Measurements from ENCODE around the gene UQCR11.

The UQCR11 gene

DNA sequence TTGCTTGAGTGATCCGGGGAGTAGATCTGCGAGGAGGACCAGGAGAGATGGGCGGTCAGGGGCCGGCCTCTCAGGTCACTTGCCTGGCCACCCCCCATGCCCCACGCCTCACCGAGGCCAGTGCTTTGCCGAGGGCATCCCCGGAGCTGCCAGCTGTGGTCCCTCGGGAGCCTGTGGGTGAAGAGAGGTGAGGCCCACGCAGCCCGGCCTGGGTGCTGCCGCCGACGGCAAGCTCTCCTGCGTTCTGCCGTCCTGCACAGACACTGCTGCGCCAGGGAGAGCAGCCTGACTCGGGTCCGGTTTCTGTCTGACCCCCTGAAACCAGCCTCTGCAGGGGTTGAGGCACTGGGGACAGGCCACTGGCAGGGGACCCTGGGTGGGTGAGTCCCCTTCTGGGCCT lies 15.8 kb upstream of the UQCR11 start:
- no peaks in the 10 kb centered on the region for H3K9me3 ChIP-seq (ENCODE audit: control insufficient read depth, low read length)
- no peak overlapping the region for H3K4me3 ChIP-seq (ENCODE audit: low read length)
- H3K36me3 ChIP-seq (ENCODE audit: control insufficient read depth, insufficient read depth, low read length, severe bottlenecking), result peaks cover 19% of the 10 kb centered on the region
- H3K9ac ChIP-seq (ENCODE audit: low read length), result no peak overlapping the region
- H3K27me3 ChIP-seq (replicated peaks; ENCODE audit: control insufficient read depth, insufficient read depth, low read length), result no peaks in the 10 kb centered on the region
- H3K4me1 ChIP-seq (ENCODE audit: control insufficient read depth, insufficient read depth, low read length), result no peaks in the 10 kb centered on the region
- DNase-seq (ENCODE audit: low read depth), result no peak

DNA sequence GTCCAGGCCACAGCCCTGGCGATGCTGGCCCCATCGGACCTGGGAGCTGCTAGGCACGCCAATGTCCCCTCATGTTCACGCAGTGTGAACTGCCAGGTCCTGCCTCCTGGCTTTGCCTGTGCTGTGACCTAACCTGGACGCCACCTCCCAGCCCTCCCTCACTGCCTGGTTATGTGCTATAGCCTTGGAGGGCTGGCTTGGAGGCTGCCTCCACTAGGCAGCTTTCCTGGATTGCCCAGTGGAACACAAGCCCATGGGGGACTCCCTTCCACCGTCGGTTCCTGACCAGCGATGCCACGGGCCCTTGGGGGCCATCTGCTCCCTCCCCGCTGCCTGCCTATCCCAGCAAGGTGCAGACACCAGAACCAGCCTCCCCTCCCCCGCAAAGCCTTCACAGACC lies 15.2 kb upstream of the UQCR11 start:
- H3K9ac ChIP-seq (ENCODE audit: low read length), result no peak overlapping the region
- no peak overlapping the region for H3K4me3 ChIP-seq (ENCODE audit: low read length)
- no peak for DNase-seq (ENCODE audit: low read depth)
- H3K9me3 ChIP-seq (ENCODE audit: control insufficient read depth, low read length), result no peaks in the 10 kb centered on the region
- H3K4me1 ChIP-seq (ENCODE audit: control insufficient read depth, insufficient read depth, low read length), result no peaks in the 10 kb centered on the region
- H3K36me3 ChIP-seq (ENCODE audit: control insufficient read depth, insufficient read depth, low read length, severe bottlenecking), result peaks cover 19% of the 10 kb centered on the region
- H3K27me3 ChIP-seq (replicated peaks; ENCODE audit: control insufficient read depth, insufficient read depth, low read length), result no peaks in the 10 kb centered on the region

DNA sequence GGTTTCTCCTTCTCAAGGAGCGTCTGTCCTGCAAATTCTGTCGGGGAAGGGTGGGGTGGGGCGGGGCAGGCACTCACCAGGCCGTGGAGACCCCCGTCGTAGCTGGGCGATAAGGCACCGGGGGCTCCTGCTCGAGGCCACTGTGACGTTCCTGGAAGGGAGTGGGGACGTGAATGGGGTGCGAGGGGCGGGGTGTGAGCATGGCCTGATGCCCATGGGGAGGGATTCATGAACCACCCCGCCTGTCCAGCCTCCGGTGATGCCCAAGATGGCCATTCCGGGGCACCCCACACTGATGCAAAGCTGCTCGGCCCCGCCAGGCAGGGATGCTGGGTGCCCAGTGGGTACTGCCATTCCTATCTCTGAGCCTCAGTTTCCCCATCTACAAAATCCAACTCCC lies 14.4 kb upstream of the UQCR11 start:
- Histone ChIP-seq H3K36me3 (ENCODE audit: control insufficient read depth, insufficient read depth, low read length, severe bottlenecking) (peaks cover 24% of the 10 kb centered on the region), H3K4me1 (ENCODE audit: control insufficient read depth, insufficient read depth, low read length) (no peaks in the 10 kb centered on the region), H3K9ac (ENCODE audit: low read length) (no peak overlapping the region), H3K27me3 (replicated peaks; ENCODE audit: control insufficient read depth, insufficient read depth, low read length) (no peaks in the 10 kb centered on the region), H3K4me3 (ENCODE audit: low read length) (no peak overlapping the region), H3K9me3 (ENCODE audit: control insufficient read depth, low read length) (no peaks in the 10 kb centered on the region)
- no peak for DNase-seq (ENCODE audit: low read depth)

DNA sequence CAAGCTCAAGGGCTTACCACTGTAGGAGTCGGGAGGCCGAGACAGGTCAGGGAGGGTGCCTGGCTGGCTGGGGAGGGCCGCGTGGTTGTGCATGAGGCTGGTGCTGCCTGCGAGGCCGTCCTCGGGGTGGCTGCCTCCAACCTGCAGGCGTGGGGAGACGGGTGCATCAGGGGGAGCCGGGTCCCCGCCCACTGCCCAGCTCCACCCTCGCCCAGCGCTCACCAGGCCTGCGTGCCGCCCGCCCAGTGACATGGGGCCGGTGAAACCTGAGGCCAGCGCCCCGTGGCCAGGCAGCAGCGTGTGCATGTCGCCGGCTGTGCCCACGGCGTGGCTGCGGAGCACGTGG lies 13.8 kb upstream of the UQCR11 start:
- H3K4me1 ChIP-seq (ENCODE audit: control insufficient read depth, insufficient read depth, low read length), result no peaks in the 10 kb centered on the region
- peaks cover 25% of the 10 kb centered on the region for H3K36me3 ChIP-seq (ENCODE audit: control insufficient read depth, insufficient read depth, low read length, severe bottlenecking)
- no peaks in the 10 kb centered on the region for H3K9me3 ChIP-seq (ENCODE audit: control insufficient read depth, low read length)
- no peaks in the 10 kb centered on the region for H3K27me3 ChIP-seq (replicated peaks; ENCODE audit: control insufficient read depth, insufficient read depth, low read length)
- no peak overlapping the region for H3K4me3 ChIP-seq (ENCODE audit: low read length)
- no peak overlapping the region for H3K9ac ChIP-seq (ENCODE audit: low read length)
- DNase-seq (ENCODE audit: low read depth), result no peak

DNA sequence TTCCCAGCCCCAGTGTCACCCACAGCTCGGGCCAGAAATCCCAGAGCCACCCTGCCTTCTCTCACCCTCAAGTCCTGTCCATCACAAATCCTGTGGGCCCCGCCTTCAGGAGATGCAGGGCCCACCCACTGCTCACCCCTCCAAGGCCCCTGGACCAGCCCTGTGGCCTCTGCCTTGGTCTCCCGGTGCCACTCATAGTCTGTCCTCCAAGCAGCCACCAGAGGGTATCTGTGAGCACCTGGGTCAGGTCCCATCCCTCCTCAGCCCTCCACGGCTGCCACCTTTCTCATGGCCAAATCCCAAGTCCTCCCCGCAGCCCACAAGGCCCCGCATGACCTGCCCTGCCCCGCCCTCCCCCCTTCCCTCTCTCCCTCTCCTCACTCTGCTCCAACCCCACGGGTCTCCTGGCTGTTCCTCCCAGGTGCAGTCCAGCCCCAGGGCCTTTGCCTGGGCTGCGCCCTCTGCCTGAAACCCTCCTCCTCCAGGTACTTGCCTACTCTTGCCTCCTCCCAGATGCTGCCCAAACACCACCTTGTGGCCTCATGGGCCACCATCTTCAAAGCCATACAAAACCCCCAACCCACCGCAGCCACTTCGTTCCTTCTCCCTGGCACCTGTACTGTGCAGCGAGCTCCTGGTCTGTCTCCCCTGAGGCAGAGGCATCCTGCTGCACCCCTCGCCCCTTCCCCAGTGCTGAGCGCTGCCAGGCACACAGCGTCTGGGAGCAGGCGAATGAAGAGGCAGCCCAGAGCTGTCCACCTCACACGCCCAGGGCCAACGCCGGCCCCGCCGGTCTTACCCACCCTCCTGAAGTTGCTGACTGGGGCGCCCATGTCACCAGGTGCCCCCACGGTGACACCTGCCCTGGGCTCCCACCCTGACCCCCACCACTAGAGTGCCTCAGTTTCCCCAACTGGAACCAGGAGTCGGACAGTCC lies 13.2 kb upstream of the UQCR11 start:
- Histone ChIP-seq H3K4me3 (ENCODE audit: low read length) (no peak overlapping the region), H3K9me3 (ENCODE audit: control insufficient read depth, low read length) (no peaks in the 10 kb centered on the region), H3K36me3 (ENCODE audit: control insufficient read depth, insufficient read depth, low read length, severe bottlenecking) (peaks cover 25% of the 10 kb centered on the region), H3K4me1 (ENCODE audit: control insufficient read depth, insufficient read depth, low read length) (no peaks in the 10 kb centered on the region), H3K27me3 (replicated peaks; ENCODE audit: control insufficient read depth, insufficient read depth, low read length) (no peaks in the 10 kb centered on the region), H3K9ac (ENCODE audit: low read length) (no peak overlapping the region)
- DNase-seq (ENCODE audit: low read depth), result peak; percentile 26

DNA sequence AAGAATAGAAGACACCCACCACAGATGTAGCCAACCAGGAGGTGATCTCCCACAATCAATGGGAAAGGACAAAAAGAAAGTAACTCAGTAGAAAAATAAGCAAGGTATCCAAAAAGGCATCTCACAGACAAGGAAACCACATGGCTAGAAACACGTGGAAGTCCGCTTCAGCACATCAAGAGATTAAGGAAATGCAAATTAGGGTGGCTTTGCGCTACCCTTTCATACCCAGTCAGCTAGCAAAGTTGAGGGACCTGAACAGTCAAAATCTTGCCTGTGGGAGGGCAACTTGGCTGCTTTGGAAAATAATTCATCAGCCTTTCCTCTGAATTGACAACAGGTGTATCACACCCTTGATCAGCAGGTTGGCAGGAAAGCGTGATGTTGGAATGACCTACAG lies 11.6 kb upstream of the UQCR11 start:
- Histone ChIP-seq H3K36me3 (ENCODE audit: control insufficient read depth, insufficient read depth, low read length, severe bottlenecking) (peaks cover 39% of the 10 kb centered on the region), H3K9me3 (ENCODE audit: control insufficient read depth, low read length) (no peaks in the 10 kb centered on the region)

DNA sequence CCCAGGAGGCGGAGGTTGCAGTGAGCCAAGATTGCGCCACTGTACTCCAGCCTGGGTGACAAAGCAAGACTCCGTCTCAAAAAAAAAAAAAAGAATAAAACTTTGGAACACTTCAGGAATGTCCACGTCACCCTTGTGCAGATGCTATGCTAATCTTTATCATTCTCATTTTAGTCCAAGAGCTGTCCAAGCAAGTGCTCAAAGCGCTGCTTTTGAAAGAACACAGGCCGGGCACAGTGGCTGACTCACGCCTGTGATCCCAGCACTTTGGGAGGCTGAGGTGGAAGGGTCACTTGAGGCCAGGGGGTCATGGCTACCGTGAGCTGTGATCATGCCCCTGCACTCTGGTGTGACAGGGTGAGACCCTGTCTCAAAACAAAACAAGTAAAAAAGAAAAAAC lies 11.1 kb upstream of the UQCR11 start:
- H3K9me3 ChIP-seq (ENCODE audit: control insufficient read depth, low read length), result no peaks in the 10 kb centered on the region
- no peak for DNase-seq (ENCODE audit: low read depth)
- H3K9ac ChIP-seq (ENCODE audit: low read length), result no peak overlapping the region
- H3K36me3 ChIP-seq (ENCODE audit: control insufficient read depth, insufficient read depth, low read length, severe bottlenecking), result peaks cover 41% of the 10 kb centered on the region
- no peaks in the 10 kb centered on the region for H3K27me3 ChIP-seq (replicated peaks; ENCODE audit: control insufficient read depth, insufficient read depth, low read length)
- no peak overlapping the region for H3K4me3 ChIP-seq (ENCODE audit: low read length)
- H3K4me1 ChIP-seq (ENCODE audit: control insufficient read depth, insufficient read depth, low read length), result no peaks in the 10 kb centered on the region

More for the DNA sequence above, 11.6 kb upstream of the UQCR11 start:
- H3K4me1 ChIP-seq (ENCODE audit: control insufficient read depth, insufficient read depth, low read length), result no peaks in the 10 kb centered on the region
- no peak overlapping the region for H3K4me3 ChIP-seq (ENCODE audit: low read length)
- H3K27me3 ChIP-seq (replicated peaks; ENCODE audit: control insufficient read depth, insufficient read depth, low read length), result no peaks in the 10 kb centered on the region
- no peak overlapping the region for H3K9ac ChIP-seq (ENCODE audit: low read length)
- DNase-seq (ENCODE audit: low read depth), result no peak

DNA sequence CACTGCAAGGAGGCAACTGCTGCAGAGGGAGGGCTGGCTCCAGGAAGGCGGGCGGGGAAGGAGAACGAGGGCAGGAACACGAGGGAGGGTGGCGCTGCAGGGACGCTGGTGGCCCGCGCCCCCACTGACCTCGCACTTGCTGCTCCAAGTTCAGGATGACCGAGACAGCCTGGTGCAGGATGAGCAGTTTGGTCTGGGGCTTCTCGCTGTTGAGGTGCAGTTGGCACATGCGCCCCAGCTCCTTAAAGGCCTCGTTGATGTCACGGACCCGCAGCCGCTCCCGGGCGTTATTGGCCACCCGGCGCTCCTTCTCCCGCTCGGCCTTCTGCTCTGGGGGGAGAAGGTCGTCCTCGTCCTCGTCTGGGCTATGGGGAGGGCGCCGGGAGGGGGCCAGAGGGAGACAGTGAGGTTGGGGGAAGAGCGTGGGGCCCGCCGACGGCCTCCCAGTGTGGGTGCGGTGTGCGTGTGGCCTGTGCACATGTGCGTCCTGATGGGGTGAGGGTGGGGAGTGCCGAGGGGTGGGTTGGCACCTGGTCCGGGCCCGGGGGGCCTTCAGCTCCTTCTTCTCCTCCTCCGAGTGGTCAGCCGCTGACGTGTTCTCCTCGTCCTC lies 10.0 kb upstream of the UQCR11 start:
- Histone ChIP-seq H3K4me1 (ENCODE audit: control insufficient read depth, insufficient read depth, low read length) (no peaks in the 10 kb centered on the region), H3K9me3 (ENCODE audit: control insufficient read depth, low read length) (no peaks in the 10 kb centered on the region), H3K9ac (ENCODE audit: low read length) (no peak overlapping the region), H3K36me3 (ENCODE audit: control insufficient read depth, insufficient read depth, low read length, severe bottlenecking) (peaks cover 45% of the 10 kb centered on the region), H3K4me3 (ENCODE audit: low read length) (no peak overlapping the region), H3K27me3 (replicated peaks; ENCODE audit: control insufficient read depth, insufficient read depth, low read length) (no peaks in the 10 kb centered on the region)
- DNase-seq (ENCODE audit: low read depth), result no peak

DNA sequence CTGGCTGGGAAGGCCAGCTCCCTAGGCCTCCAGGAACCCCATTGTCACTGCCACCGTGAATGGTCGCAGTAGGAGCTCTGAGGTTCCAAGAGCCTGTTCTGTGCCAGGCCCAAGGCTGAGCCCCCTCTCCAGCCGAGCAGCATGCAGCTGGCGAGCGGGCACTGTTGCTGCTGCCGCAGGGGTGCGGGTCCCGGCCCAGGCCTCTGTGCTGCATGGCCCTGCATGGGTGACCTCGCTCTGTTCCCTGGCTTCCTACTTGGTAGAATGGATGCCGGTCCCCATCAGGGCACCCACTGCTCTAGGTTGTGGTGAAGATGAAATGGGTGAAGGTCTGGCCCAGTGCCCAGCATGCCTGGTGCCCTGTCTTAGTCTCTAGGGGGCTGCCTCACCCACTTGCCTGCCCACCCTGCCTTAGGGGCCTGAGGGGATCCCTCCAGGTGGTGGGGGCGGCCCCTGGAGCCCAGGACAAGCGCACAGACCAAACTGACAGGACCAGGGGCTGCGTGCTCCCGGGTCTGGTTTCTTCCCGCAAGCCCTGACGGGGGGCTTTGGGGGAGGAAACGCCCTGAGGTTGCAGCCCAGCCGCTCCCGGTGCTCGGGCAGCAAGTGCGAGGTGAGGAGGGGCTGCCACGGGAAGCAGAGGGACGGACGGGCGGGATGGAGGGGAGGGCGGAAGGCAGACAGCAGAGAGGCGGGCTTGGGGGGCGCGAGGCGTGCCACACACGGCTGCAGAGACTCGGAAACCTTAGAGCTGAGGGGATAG lies 8.7 kb upstream of the UQCR11 start:
- no peak for DNase-seq (ENCODE audit: low read depth)
- no peaks in the 10 kb centered on the region for H3K9me3 ChIP-seq (ENCODE audit: control insufficient read depth, low read length)
- no peaks in the 10 kb centered on the region for H3K4me1 ChIP-seq (ENCODE audit: control insufficient read depth, insufficient read depth, low read length)
- no peak overlapping the region for H3K4me3 ChIP-seq (ENCODE audit: low read length)
- H3K27me3 ChIP-seq (replicated peaks; ENCODE audit: control insufficient read depth, insufficient read depth, low read length), result no peaks in the 10 kb centered on the region
- peaks cover 46% of the 10 kb centered on the region for H3K36me3 ChIP-seq (ENCODE audit: control insufficient read depth, insufficient read depth, low read length, severe bottlenecking)
- H3K9ac ChIP-seq (ENCODE audit: low read length), result no peak overlapping the region

DNA sequence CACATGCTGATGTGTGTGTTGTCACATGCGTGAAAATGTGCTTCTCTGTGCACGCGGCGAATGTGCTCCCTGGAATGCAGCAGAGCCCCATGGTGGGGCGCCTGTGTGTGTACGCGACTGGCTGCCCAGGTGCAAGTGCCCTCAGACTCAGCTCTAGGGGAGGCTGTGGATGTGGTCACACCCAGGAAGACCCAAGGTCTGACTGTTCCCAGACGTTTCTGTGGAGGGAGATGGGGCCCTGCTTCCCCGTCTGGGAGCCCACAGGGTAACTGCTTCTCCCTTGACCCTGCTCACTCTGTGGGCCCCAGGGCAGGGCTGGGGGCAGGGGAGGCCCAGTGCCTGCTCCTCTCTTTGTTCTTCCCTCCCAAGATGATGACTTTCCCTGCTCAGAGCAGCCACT lies 7.9 kb upstream of the UQCR11 start:
- DNase-seq (ENCODE audit: low read depth), result no peak

More for the DNA sequence above, 7.9 kb upstream of the UQCR11 start:
- H3K36me3 ChIP-seq (ENCODE audit: control insufficient read depth, insufficient read depth, low read length, severe bottlenecking), result peaks cover 42% of the 10 kb centered on the region
- H3K4me3 ChIP-seq (ENCODE audit: low read length), result no peak overlapping the region
- H3K4me1 ChIP-seq (ENCODE audit: control insufficient read depth, insufficient read depth, low read length), result peaks cover 6% of the 10 kb centered on the region
- H3K27me3 ChIP-seq (replicated peaks; ENCODE audit: control insufficient read depth, insufficient read depth, low read length), result no peaks in the 10 kb centered on the region
- H3K9ac ChIP-seq (ENCODE audit: low read length), result no peak overlapping the region
- H3K9me3 ChIP-seq (ENCODE audit: control insufficient read depth, low read length), result no peaks in the 10 kb centered on the region

Data from adipocyte (in vitro differentiated cells).